K562 (cell line): Measurements from ENCODE around the gene TMEM243. TPM values are rescaled to one million over a fixed set of nuclear protein-coding genes. Genes with fewer than 3 reads are reported as not detected.

ENCODE experiments used
- ARHGAP35 ChIP-seq: fragments of 450-650 bp; IDR thresholded peaks from 2 replicates; pipeline ENCODE4 v1.6.1; 2018; ENCODE audit not compliant: partially characterized antibody
- BRD9 ChIP-seq: fragments of 450-650 bp; IDR thresholded peaks from 2 replicates; pipeline ENCODE4 v1.6.1; 2018; ENCODE audit warnings: low read depth; ENCODE audit not compliant: partially characterized antibody
- CBFA2T2 ChIP-seq: fragments of 450-650 bp; conservative IDR thresholded peaks from 2 replicates; pipeline ENCODE4 v1.6.1; 2017; ENCODE audit warnings: mild to moderate bottlenecking
- CUX1 ChIP-seq: fragments of 200-800 bp; sonication (Bioruptor generic); IDR thresholded peaks from 2 replicates; pipeline ENCODE4 v1.6.1; 2016; ENCODE audit warnings: missing genetic modification characterization, missing compliant biosample characterization
- CXXC5 ChIP-seq: fragments of 250-450 bp; sonication (Bioruptor Pico); IDR thresholded peaks from 2 replicates; pipeline ENCODE4 v1.8.0; 2022; ENCODE audit warnings: inconsistent platforms, mild to moderate bottlenecking, moderate library complexity
- GTF2E2 ChIP-seq: fragments of 200-800 bp; sonication (Bioruptor generic); IDR thresholded peaks from 2 replicates; pipeline ENCODE4 v1.6.1; 2016; ENCODE audit warnings: missing genetic modification characterization, missing compliant biosample characterization
- MAFG ChIP-seq: fragments of 450-650 bp; conservative IDR thresholded peaks from 2 replicates; pipeline ENCODE4 v1.6.1; 2016; ENCODE audit warnings: missing genetic modification characterization, missing compliant biosample characterization
- MAX ChIP-seq: sonication (generic); formaldehyde crosslinking; IDR thresholded peaks from 2 replicates; pipeline ENCODE4 v1.9.0; 2022; ENCODE audit warnings: mild to moderate bottlenecking, missing genetic modification reagents
- MCM5 ChIP-seq: fragments of 450-650 bp; IDR thresholded peaks from 2 replicates; pipeline ENCODE4 v1.6.1; 2016; ENCODE audit warnings: low read depth
- NBN ChIP-seq: fragments of 450-650 bp; IDR thresholded peaks from 2 replicates; pipeline ENCODE4 v1.6.1; 2016; ENCODE audit warnings: low read depth, mild to moderate bottlenecking
- NFE2 ChIP-seq: IDR thresholded peaks from 2 replicates; pipeline ENCODE4 v1.6.1; 2014; ENCODE audit warnings: antibody characterized with exemption, low read depth
- POLR2G ChIP-seq: fragments of 200-400 bp; formaldehyde crosslinking; IDR thresholded peaks from 2 replicates; pipeline ENCODE4 v1.6.1; 2017; ENCODE audit warnings: low read depth, mild to moderate bottlenecking, antibody characterized with exemption, low read length, moderate library complexity
- PTRF ChIP-seq: fragments of 450-650 bp; IDR thresholded peaks from 2 replicates; pipeline ENCODE4 v1.6.1; 2016; ENCODE audit warnings: mild to moderate bottlenecking, missing genetic modification characterization, missing compliant biosample characterization
- RAD51 ChIP-seq: fragments of 450-650 bp; IDR thresholded peaks from 2 replicates; pipeline ENCODE4 v1.7.1; 2016; ENCODE audit warnings: low read depth, mild to moderate bottlenecking, borderline replicate concordance
- RHOXF2B ChIP-seq: fragments of 250-450 bp; sonication (Bioruptor Pico); conservative IDR thresholded peaks from 2 replicates; pipeline ENCODE4 v1.5.1; 2021
- SNIP1 ChIP-seq: fragments of 450-650 bp; IDR thresholded peaks from 2 replicates; pipeline ENCODE4 v1.7.1; 2017; ENCODE audit warnings: low read depth, mild to moderate bottlenecking
- STAT5B ChIP-seq: fragments of 250-450 bp; sonication (Bioruptor Pico); IDR thresholded peaks from 2 replicates; pipeline ENCODE4 v1.8.0; 2021; ENCODE audit warnings: mild to moderate bottlenecking, inconsistent platforms
- U2AF2 ChIP-seq: fragments of 200-400 bp; formaldehyde crosslinking; optimal IDR thresholded peaks from 2 replicates; pipeline ENCODE3; 2017; ENCODE audit warnings: low read depth, mild to moderate bottlenecking, low read length
- YY1 ChIP-seq, 3 experiments: IDR thresholded peaks; 2 replicates each; pipeline ENCODE4 v1.6.1; 2011; ENCODE audit warnings: low read length in 2 of 3, mild to moderate bottlenecking in 2 of 3, moderate library complexity in 2 of 3, borderline replicate concordance in 1 of 3, control low read depth in 1 of 3, low read depth in 1 of 3; ENCODE audit not compliant: insufficient read depth in 3 of 3, insufficient replicate concordance in 2 of 3, control insufficient read depth in 1 of 3, insufficient read length in 1 of 3; ENCODE audit errors: extremely low read depth in 1 of 3
- ZNF3 ChIP-seq: fragments of 250-450 bp; sonication (Bioruptor Pico); IDR thresholded peaks from 2 replicates; pipeline ENCODE4 v1.5.0; 2021; ENCODE audit warnings: mild to moderate bottlenecking, moderate library complexity
- ZNF584 ChIP-seq: fragments of 200-800 bp; sonication (Bioruptor generic); IDR thresholded peaks from 2 replicates; pipeline ENCODE4 v1.6.1; 2016; ENCODE audit warnings: low read depth, mild to moderate bottlenecking, missing genetic modification characterization, missing compliant biosample characterization
- ZNF695 ChIP-seq: fragments of 450-650 bp; formaldehyde crosslinking; IDR thresholded peaks from 2 replicates; pipeline ENCODE4 v1.4.0; 2020; ENCODE audit warnings: mild to moderate bottlenecking, moderate library complexity
- polyA plus RNA-seq, 8 experiments: library from polyadenylated mRNA; depleted of rRNA in 4 of 8; stranded (reverse) in 5 of 8; unstranded in 3 of 8; fragments of >200 nt; fragmentation: Nextera tagmentation in 2 of 8; fragmentation: Illumina TruSeq in 1 of 8; extraction: Ambion mirVana in 2 of 8; extraction: Trizol in 1 of 8; gene quantifications; 2 replicates each; pipeline versions ENCODE4 v1.2.1 to v1.2.3, GENCODE V29; 2011 to 2014; ENCODE audit warnings: inconsistent platforms in 1 of 8, missing spikeins in 1 of 8
- total RNA-seq, 7 experiments: library from RNA; depleted of rRNA in 6 of 7; stranded (reverse); fragments of >200 nt in 6 of 7; fragmentation: Illumina TruSeq in 2 of 7; extraction: Trizol in 2 of 7; gene quantifications; 2 replicates each; pipeline versions ENCODE4 v1.2.1 to v1.2.3, GENCODE V29; 2011 to 2021; ENCODE audit warnings: low replicate concordance in 1 of 7
- TF ChIP-seq, protein P1 (sequence below): conservative IDR thresholded peaks from 2 replicates; pipeline ENCODE4 v1.6.1; 2011; ENCODE audit warnings: low read depth, mild to moderate bottlenecking, low read length; ENCODE audit not compliant: control insufficient read depth

TMEM243 gene
- total and polyA plus RNA-seq, 9 of the 15 experiments (the other 6 are each of a cell fraction or from before 2014, with no cell fraction given), result 3.9 to 8.6 (median 6.1) TPM

- no peak for TF ChIP-seq CUX1 (CRISPR knock-in tag)
- no peak for TF ChIP-seq CXXC5 (CRISPR knock-in tag)
- no peak for TF ChIP-seq CBFA2T2
- TF ChIP-seq RAD51, result peak; percentile 9; the same call in 1 of the 2 replicates
- no peak for TF ChIP-seq POLR2G
- TF ChIP-seq GTF2E2 (tag), result peak; percentile 3; the same call in 1 of the 2 replicates
- no peak for TF ChIP-seq ARHGAP35
- no peak for TF ChIP-seq RHOXF2B (CRISPR knock-in tag)
- TF ChIP-seq NBN, result 0 out of 2 replicates have a peak, but pooled peaks have one; percentile 42
- TF ChIP-seq NFE2, result peak; percentile 35
- peak; percentile 82 for TF ChIP-seq ZNF584 (CRISPR knock-in tag)
- no peak; the same call in 1 of the 2 replicates for TF ChIP-seq SNIP1
- TF ChIP-seq, protein P1, sequence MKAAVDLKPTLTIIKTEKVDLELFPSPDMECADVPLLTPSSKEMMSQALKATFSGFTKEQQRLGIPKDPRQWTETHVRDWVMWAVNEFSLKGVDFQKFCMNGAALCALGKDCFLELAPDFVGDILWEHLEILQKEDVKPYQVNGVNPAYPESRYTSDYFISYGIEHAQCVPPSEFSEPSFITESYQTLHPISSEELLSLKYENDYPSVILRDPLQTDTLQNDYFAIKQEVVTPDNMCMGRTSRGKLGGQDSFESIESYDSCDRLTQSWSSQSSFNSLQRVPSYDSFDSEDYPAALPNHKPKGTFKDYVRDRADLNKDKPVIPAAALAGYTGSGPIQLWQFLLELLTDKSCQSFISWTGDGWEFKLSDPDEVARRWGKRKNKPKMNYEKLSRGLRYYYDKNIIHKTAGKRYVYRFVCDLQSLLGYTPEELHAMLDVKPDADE, result no peak
- no peak for TF ChIP-seq YY1 (IDR thresholded peaks at IDR 0.05; ENCODE audit: borderline replicate concordance in 1 of 3, control insufficient read depth in 1 of 3, extremely low read depth in 1 of 3, insufficient read depth in 3 of 3, insufficient read length in 1 of 3, insufficient replicate concordance in 2 of 3, low read depth in 1 of 3, low read length in 2 of 3)
- TF ChIP-seq PTRF (tag), result no peak
- peak; percentile 85 for TF ChIP-seq BRD9
- no peak for TF ChIP-seq ZNF695 (CRISPR knock-in tag)
- TF ChIP-seq MAFG (tag), result no peak
- no peak for TF ChIP-seq MAX (CRISPR knock-in tag)
- no peak for TF ChIP-seq U2AF2
- no peak for TF ChIP-seq MCM5
- TF ChIP-seq ZNF3, result no peak
- TF ChIP-seq STAT5B (CRISPR knock-in tag), result no peak
These were observed 66.5 kb downstream of the TMEM243 start (continued) for GRCh38 chr7:87152897-87153641.
